OCI-LY3 (cell line): Measurements from ENCODE around the gene FKRP.

ENCODE experiments used
- CTCF ChIP-seq: fragments of 200-600, 300-600 bp; sonication (generic); IDR thresholded peaks from 2 replicates; pipeline ENCODE4 v1.5.1; 2014; ENCODE audit warnings: antibody characterized with exemption, low read length, low read depth
- EZH2phosphoT487 ChIP-seq: fragments of 200-600 bp; shearing (Covaris generic); IDR thresholded peaks from 2 replicates; pipeline ENCODE4 v1.6.1; 2018; ENCODE audit warnings: antibody characterized with exemption, mixed run types, low read depth

- TF ChIP-seq CTCF (no peak), EZH2phosphoT487 (no peak)
Observed at GRCh38 chr19:46730595-46730994, 15.3 kb upstream of the FKRP start.
